HCT116 (cell line): ENCODE results near the gene KIF25.

Experiments used
- CBX3 ChIP-seq: IDR thresholded peaks from 2 replicates; pipeline ENCODE4 v1.6.1; 2012; ENCODE audit warnings: low read depth
- CEBPB ChIP-seq: IDR thresholded peaks from 2 replicates; pipeline ENCODE4 v1.6.1; 2012; ENCODE audit warnings: low read depth
- ELF1 ChIP-seq: IDR thresholded peaks from 2 replicates; pipeline ENCODE4 v1.6.1; 2012; ENCODE audit warnings: low read depth, borderline replicate concordance
- EZH2 ChIP-seq: fragments of 200-600 bp; sonication (generic); IDR thresholded peaks from 2 replicates; pipeline ENCODE4 v1.6.1; 2017; ENCODE audit warnings: antibody characterized with exemption, mixed run types
- EZH2phosphoT487 ChIP-seq: fragments of 200-600 bp; IDR thresholded peaks from 2 replicates; pipeline ENCODE4 v1.6.1; 2018; ENCODE audit warnings: antibody characterized with exemption, borderline replicate concordance
- POLR2A ChIP-seq: IDR thresholded peaks from 2 replicates; pipeline ENCODE4 v1.7.0; 2011; ENCODE audit warnings: borderline replicate concordance; ENCODE audit not compliant: insufficient read depth, insufficient read length; ENCODE audit errors: extremely low read depth
- RAD21 ChIP-seq: IDR thresholded peaks from 2 replicates; pipeline ENCODE4 v1.6.1; 2012; ENCODE audit warnings: low read depth, mild to moderate bottlenecking
- SIN3A ChIP-seq: IDR thresholded peaks from 2 replicates; pipeline ENCODE4 v1.6.1; 2012; ENCODE audit warnings: low read depth
- TCF7L2 ChIP-seq: IDR thresholded peaks from 2 replicates; pipeline ENCODE4 v1.7.0; 2011; ENCODE audit warnings: borderline replicate concordance, inconsistent platforms; ENCODE audit not compliant: insufficient read depth, insufficient read length; ENCODE audit errors: extremely low read depth
- YY1 ChIP-seq: IDR thresholded peaks from 2 replicates; pipeline ENCODE4 v1.6.1; 2011; ENCODE audit warnings: low read length, low read depth, moderate library complexity, mild to moderate bottlenecking; ENCODE audit not compliant: insufficient replicate concordance; ENCODE audit errors: extremely low read depth
- TF ChIP-seq, protein P1 (sequence below), 3 experiments: fragments of 200-600 bp in 1 of 3; sonication (generic) in 1 of 3; IDR thresholded peaks in 2 of 3; conservative IDR thresholded peaks in 1 of 3; 2 replicates each; pipeline ENCODE4 v1.5.1; 2012 to 2017; ENCODE audit warnings: low read depth in 2 of 3, low read length in 2 of 3, antibody characterized with exemption in 1 of 3, borderline replicate concordance in 1 of 3, control low read depth in 1 of 3, mild to moderate bottlenecking in 1 of 3, mixed read lengths in 1 of 3, mixed run types in 1 of 3, moderate library complexity in 1 of 3; ENCODE audit not compliant: insufficient read depth in 1 of 3
- TF ChIP-seq, protein P2 (sequence below): IDR thresholded peaks from 2 replicates; pipeline ENCODE4 v1.6.1; 2012
- TF ChIP-seq, protein P3 (sequence below): IDR thresholded peaks from 2 replicates; pipeline ENCODE4 v1.6.1; 2012; ENCODE audit warnings: low read depth

DNA sequence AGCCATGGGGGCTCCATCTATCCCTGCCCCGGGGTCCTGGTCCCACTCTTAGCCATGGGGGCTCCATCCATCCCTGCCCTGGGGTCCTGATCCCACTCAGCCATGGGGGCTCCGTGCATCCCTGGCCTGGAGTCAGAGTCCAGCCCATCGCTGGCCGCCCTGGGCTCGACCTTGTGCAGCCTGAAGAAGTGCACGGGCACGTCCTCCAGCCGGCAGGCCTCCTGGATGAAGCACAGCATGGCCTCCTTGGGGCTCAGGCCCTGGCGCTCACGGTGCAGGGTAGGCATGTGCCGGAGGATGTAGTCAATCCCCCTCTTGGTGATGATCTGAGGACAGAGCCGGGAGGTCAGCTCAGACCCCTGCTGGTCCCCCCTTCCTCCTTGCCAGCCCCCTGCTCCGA is 66.0 kb downstream of the KIF25 start:
- TF ChIP-seq, protein P1, sequence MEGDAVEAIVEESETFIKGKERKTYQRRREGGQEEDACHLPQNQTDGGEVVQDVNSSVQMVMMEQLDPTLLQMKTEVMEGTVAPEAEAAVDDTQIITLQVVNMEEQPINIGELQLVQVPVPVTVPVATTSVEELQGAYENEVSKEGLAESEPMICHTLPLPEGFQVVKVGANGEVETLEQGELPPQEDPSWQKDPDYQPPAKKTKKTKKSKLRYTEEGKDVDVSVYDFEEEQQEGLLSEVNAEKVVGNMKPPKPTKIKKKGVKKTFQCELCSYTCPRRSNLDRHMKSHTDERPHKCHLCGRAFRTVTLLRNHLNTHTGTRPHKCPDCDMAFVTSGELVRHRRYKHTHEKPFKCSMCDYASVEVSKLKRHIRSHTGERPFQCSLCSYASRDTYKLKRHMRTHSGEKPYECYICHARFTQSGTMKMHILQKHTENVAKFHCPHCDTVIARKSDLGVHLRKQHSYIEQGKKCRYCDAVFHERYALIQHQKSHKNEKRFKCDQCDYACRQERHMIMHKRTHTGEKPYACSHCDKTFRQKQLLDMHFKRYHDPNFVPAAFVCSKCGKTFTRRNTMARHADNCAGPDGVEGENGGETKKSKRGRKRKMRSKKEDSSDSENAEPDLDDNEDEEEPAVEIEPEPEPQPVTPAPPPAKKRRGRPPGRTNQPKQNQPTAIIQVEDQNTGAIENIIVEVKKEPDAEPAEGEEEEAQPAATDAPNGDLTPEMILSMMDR (IDR thresholded peaks at IDR 0.05 in 2 of 3, conservative IDR thresholded peaks at IDR 0.05 in 1 of 3; ENCODE audit: borderline replicate concordance in 1 of 3, insufficient read depth in 1 of 3, low read depth in 2 of 3, low read length in 2 of 3) = no peak
- TF ChIP-seq EZH2phosphoT487 (no peak), TCF7L2 (no peak), YY1 (no peak), RAD21 (no peak), ELF1 (no peak), CEBPB (no peak), POLR2A (no peak), CBX3 (no peak), SIN3A (no peak), EZH2 (no peak)
- TF ChIP-seq, protein P2, sequence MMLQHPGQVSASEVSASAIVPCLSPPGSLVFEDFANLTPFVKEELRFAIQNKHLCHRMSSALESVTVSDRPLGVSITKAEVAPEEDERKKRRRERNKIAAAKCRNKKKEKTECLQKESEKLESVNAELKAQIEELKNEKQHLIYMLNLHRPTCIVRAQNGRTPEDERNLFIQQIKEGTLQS = no peak
- TF ChIP-seq, protein P3, sequence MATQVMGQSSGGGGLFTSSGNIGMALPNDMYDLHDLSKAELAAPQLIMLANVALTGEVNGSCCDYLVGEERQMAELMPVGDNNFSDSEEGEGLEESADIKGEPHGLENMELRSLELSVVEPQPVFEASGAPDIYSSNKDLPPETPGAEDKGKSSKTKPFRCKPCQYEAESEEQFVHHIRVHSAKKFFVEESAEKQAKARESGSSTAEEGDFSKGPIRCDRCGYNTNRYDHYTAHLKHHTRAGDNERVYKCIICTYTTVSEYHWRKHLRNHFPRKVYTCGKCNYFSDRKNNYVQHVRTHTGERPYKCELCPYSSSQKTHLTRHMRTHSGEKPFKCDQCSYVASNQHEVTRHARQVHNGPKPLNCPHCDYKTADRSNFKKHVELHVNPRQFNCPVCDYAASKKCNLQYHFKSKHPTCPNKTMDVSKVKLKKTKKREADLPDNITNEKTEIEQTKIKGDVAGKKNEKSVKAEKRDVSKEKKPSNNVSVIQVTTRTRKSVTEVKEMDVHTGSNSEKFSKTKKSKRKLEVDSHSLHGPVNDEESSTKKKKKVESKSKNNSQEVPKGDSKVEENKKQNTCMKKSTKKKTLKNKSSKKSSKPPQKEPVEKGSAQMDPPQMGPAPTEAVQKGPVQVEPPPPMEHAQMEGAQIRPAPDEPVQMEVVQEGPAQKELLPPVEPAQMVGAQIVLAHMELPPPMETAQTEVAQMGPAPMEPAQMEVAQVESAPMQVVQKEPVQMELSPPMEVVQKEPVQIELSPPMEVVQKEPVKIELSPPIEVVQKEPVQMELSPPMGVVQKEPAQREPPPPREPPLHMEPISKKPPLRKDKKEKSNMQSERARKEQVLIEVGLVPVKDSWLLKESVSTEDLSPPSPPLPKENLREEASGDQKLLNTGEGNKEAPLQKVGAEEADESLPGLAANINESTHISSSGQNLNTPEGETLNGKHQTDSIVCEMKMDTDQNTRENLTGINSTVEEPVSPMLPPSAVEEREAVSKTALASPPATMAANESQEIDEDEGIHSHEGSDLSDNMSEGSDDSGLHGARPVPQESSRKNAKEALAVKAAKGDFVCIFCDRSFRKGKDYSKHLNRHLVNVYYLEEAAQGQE = no peak
